ENCODE results near the gene METTL13. TPM values are rescaled to one million over a fixed set of nuclear protein-coding genes. Genes with fewer than 3 reads are reported as not detected.

Gene METTL13
- polyA plus RNA-seq, 1 donor (not counting 4 experiments of a cell fraction or from before 2014, with no cell fraction given) = 54.0 TPM

- H3K9ac ChIP-seq (ENCODE audit: control insufficient read depth, extremely low read depth, insufficient read depth, low read length) = no peak overlapping the region
- FAIRE-seq = no peak
- peaks cover 17% of the 10 kb centered on the region for H3K4me1 ChIP-seq (ENCODE audit: control insufficient read depth, extremely low read depth, insufficient read depth, low read length)
- TF ChIP-seq EZH2 (IDR thresholded peaks at IDR 0.05; ENCODE audit: low read length) (no peak), CTCF (optimal IDR thresholded peaks at IDR 0.05 in 1 of 3, IDR thresholded peaks at IDR 0.05 in 1 of 3, conservative IDR thresholded peaks at IDR 0.05 in 1 of 3; ENCODE audit: extremely low read depth in 1 of 3, insufficient read depth in 2 of 3, low read length in 3 of 3) (no peak)
- H3K27ac ChIP-seq (ENCODE audit: control insufficient read depth, insufficient read depth, low read length) = no peak overlapping the region
- no peak for DNase-seq (ENCODE audit: low read depth, low spot score)
- H3K9me1 ChIP-seq (ENCODE audit: control insufficient read depth, extremely low read depth, insufficient read depth, low read length) = no peaks in the 10 kb centered on the region
- H3K4me2 ChIP-seq (ENCODE audit: control insufficient read depth, extremely low read depth, insufficient read depth, low read depth, low read length) = no peak overlapping the region
- H3K9me3 ChIP-seq (ENCODE audit: control insufficient read depth, low read depth, low read length) = no peaks in the 10 kb centered on the region
- dilution Hi-C loops (cut with MboI; ENCODE audit: extremely low pct_ligation_motif_present, low sequenced_read_pairs) = no loop called here
- H3K4me3 ChIP-seq (ENCODE audit: control insufficient read depth in 2 of 3, extremely low read depth in 1 of 3, insufficient read depth in 2 of 3, low read depth in 1 of 3, low read length in 3 of 3) = no peak overlapping the region
- no peak overlapping the region for H2AFZ ChIP-seq (ENCODE audit: control insufficient read depth, low read length)
- no peaks in the 10 kb centered on the region for H3K27me3 ChIP-seq (ENCODE audit: control insufficient read depth, extremely low read depth, insufficient read depth, low read length)
- H3K79me2 ChIP-seq (ENCODE audit: control insufficient read depth, insufficient read depth, low read length) = peaks cover 3% of the 10 kb centered on the region
- H4K20me1 ChIP-seq (ENCODE audit: control insufficient read depth, extremely low read depth, insufficient read depth, low read length) = no peaks in the 10 kb centered on the region
- H3K36me3 ChIP-seq (ENCODE audit: control insufficient read depth in 2 of 2, extremely low read depth in 1 of 2, insufficient read depth in 2 of 2, low read length in 2 of 2) = peaks cover 11 to 28% of the 10 kb centered on the region in 2 experiments
These were observed 15.1 kb downstream of the METTL13 start for GRCh38 chr1:171796592-171796991.

- H3K9me3 ChIP-seq (ENCODE audit: control insufficient read depth, low read depth, low read length) = no peaks in the 10 kb centered on the region
- DNase-seq (ENCODE audit: low read depth, low spot score) = no peak
These were observed 16.9 kb downstream of the METTL13 start for GRCh38 chr1:171798311-171798710.

More at GRCh38 chr1:171798311-171798710, 16.9 kb downstream of the METTL13 start:
- no peaks in the 10 kb centered on the region for H3K9me1 ChIP-seq (ENCODE audit: control insufficient read depth, extremely low read depth, insufficient read depth, low read length)
- no peak overlapping the region for H3K4me3 ChIP-seq (ENCODE audit: control insufficient read depth in 2 of 3, extremely low read depth in 1 of 3, insufficient read depth in 2 of 3, low read depth in 1 of 3, low read length in 3 of 3)
- no peaks in the 10 kb centered on the region for H3K27me3 ChIP-seq (ENCODE audit: control insufficient read depth, extremely low read depth, insufficient read depth, low read length)
- H3K79me2 ChIP-seq (ENCODE audit: control insufficient read depth, insufficient read depth, low read length) = peaks cover 3% of the 10 kb centered on the region
- no peaks in the 10 kb centered on the region for H4K20me1 ChIP-seq (ENCODE audit: control insufficient read depth, extremely low read depth, insufficient read depth, low read length)
- FAIRE-seq = no peak
- no peak overlapping the region for H3K27ac ChIP-seq (ENCODE audit: control insufficient read depth, insufficient read depth, low read length)
- H3K36me3 ChIP-seq (ENCODE audit: control insufficient read depth in 2 of 2, extremely low read depth in 1 of 2, insufficient read depth in 2 of 2, low read length in 2 of 2) = peaks cover 9 to 18% of the 10 kb centered on the region in 2 experiments
- dilution Hi-C loops (cut with MboI; ENCODE audit: extremely low pct_ligation_motif_present, low sequenced_read_pairs) = no loop called here
- H3K4me1 ChIP-seq (ENCODE audit: control insufficient read depth, extremely low read depth, insufficient read depth, low read length) = peaks cover 14% of the 10 kb centered on the region
- no peak overlapping the region for H2AFZ ChIP-seq (ENCODE audit: control insufficient read depth, low read length)
- H3K4me2 ChIP-seq (ENCODE audit: control insufficient read depth, extremely low read depth, insufficient read depth, low read depth, low read length) = no peak overlapping the region
- H3K9ac ChIP-seq (ENCODE audit: control insufficient read depth, extremely low read depth, insufficient read depth, low read length) = no peak overlapping the region
- TF ChIP-seq CTCF (optimal IDR thresholded peaks at IDR 0.05 in 1 of 3, IDR thresholded peaks at IDR 0.05 in 1 of 3, conservative IDR thresholded peaks at IDR 0.05 in 1 of 3; ENCODE audit: extremely low read depth in 1 of 3, insufficient read depth in 2 of 3, low read length in 3 of 3) (no peak), EZH2 (IDR thresholded peaks at IDR 0.05; ENCODE audit: low read length) (no peak)
